ENCODE results near the gene TP63. TPM values are rescaled to one million over a fixed set of nuclear protein-coding genes. Genes with fewer than 3 reads are reported as not detected.

Gene TP63
- total RNA-seq, 1 donor from 2014 or later, result 144 TPM

GRCh38 chr3:189806171-189806951, 175.2 kb downstream of the TP63 start:
- Histone ChIP-seq H3K4me1 (peaks cover 6% of the 10 kb centered on the region), H3K36me3 (peaks cover 0 to 6% of the 10 kb centered on the region in 2 donors), H3K4me3 (no peak overlapping the region), H3K9me3 (no peaks in the 10 kb centered on the region), H3K27ac (no peak overlapping the region), H3K27me3 (no peaks in the 10 kb centered on the region)
- no peak for DNase-seq (ENCODE audit: extremely low spot score in 2 of 2)
- intact Hi-C loops (cut with DNase I), result no loop called here
- no peak for TF ChIP-seq POLR2AphosphoS5 (IDR thresholded peaks at IDR 0.05; ENCODE audit: insufficient read depth in 1 of 2, low read depth in 1 of 2)
- no peak for TF ChIP-seq POLR2A (IDR thresholded peaks at IDR 0.05)
- TF ChIP-seq CTCF (IDR thresholded peaks at IDR 0.05), result no peak

- H3K4me3 ChIP-seq, result no peak overlapping the region
- H3K4me1 ChIP-seq, result peaks cover 6% of the 10 kb centered on the region
- peaks cover 0 to 6% of the 10 kb centered on the region in 2 donors for H3K36me3 ChIP-seq
- H3K27me3 ChIP-seq, result no peaks in the 10 kb centered on the region
- intact Hi-C loops (cut with DNase I), result no loop called here
- no peak overlapping the region for H3K27ac ChIP-seq
- no peaks in the 10 kb centered on the region for H3K9me3 ChIP-seq
- no peak for TF ChIP-seq CTCF (IDR thresholded peaks at IDR 0.05)
- TF ChIP-seq POLR2A (IDR thresholded peaks at IDR 0.05), result no peak
- no peak for TF ChIP-seq POLR2AphosphoS5 (IDR thresholded peaks at IDR 0.05; ENCODE audit: insufficient read depth in 1 of 2, low read depth in 1 of 2)
- DNase-seq (ENCODE audit: extremely low spot score in 2 of 2), result no peak
Observed at GRCh38 chr3:189808246-189809007, 177.2 kb downstream of the TP63 start.

- H3K36me3 ChIP-seq, result peaks cover 0 to 6% of the 10 kb centered on the region in 2 donors
- no peak overlapping the region for H3K4me3 ChIP-seq
- H3K27ac ChIP-seq, result no peak overlapping the region
- intact Hi-C loops (cut with DNase I), result no loop called here
- peaks cover 6% of the 10 kb centered on the region for H3K4me1 ChIP-seq
- TF ChIP-seq CTCF (IDR thresholded peaks at IDR 0.05), result no peak
- no peak for TF ChIP-seq POLR2A (IDR thresholded peaks at IDR 0.05)
- TF ChIP-seq POLR2AphosphoS5 (IDR thresholded peaks at IDR 0.05; ENCODE audit: insufficient read depth in 1 of 2, low read depth in 1 of 2), result no peak
- no peak for DNase-seq (ENCODE audit: extremely low spot score in 2 of 2)
- no peaks in the 10 kb centered on the region for H3K9me3 ChIP-seq
- no peaks in the 10 kb centered on the region for H3K27me3 ChIP-seq
Observed at GRCh38 chr3:189809583-189809982, 178.4 kb downstream of the TP63 start.

- Histone ChIP-seq H3K9me3 (no peaks in the 10 kb centered on the region), H3K4me1 (no peaks in the 10 kb centered on the region), H3K36me3 (peaks cover 0 to 6% of the 10 kb centered on the region in 2 donors), H3K27me3 (no peaks in the 10 kb centered on the region), H3K27ac (peak overlapping the region; percentile 22), H3K4me3 (no peak overlapping the region)
- DNase-seq (ENCODE audit: extremely low spot score in 2 of 2), result no peak
- intact Hi-C loops (cut with DNase I), result loop anchor here (5.0 kb wide), 1 partner anchor 1996 kb away; no protein-coding TSS in a partner anchor
- TF ChIP-seq POLR2A (IDR thresholded peaks at IDR 0.05), result no peak
- no peak for TF ChIP-seq POLR2AphosphoS5 (IDR thresholded peaks at IDR 0.05; ENCODE audit: insufficient read depth in 1 of 2, low read depth in 1 of 2)
- no peak for TF ChIP-seq CTCF (IDR thresholded peaks at IDR 0.05)
Observed at GRCh38 chr3:189812806-189813465, 181.7 kb downstream of the TP63 start.
